ENCODE measurements around the gene MAP1LC3B.
"Not testable (repeated sequence)": the region's sequence is repeated elsewhere in the genome, so short reads cannot be mapped to it uniquely, and the experiment has no call there.

MAP1LC3B gene

GRCh38 chr16:87375426-87376135, 16.6 kb upstream of the MAP1LC3B start:
- TF ChIP-seq CTCF (conservative IDR thresholded peaks at IDR 0.05): no peak
- H3K27ac ChIP-seq: no peak overlapping the region

- TF ChIP-seq CTCF (conservative IDR thresholded peaks at IDR 0.05): no peak
- no peak overlapping the region for H3K27ac ChIP-seq
Measured at GRCh38 chr16:87376660-87377059, 15.5 kb upstream of the MAP1LC3B start.

- not testable (repeated sequence) for H3K27ac ChIP-seq
Measured at GRCh38 chr16:87379312-87379752, 12.8 kb upstream of the MAP1LC3B start.

- no peak overlapping the region; the same call in 1 of the 2 replicates for H3K27ac ChIP-seq
- TF ChIP-seq CTCF (conservative IDR thresholded peaks at IDR 0.05): no peak
Measured at GRCh38 chr16:87380403-87380802, 11.7 kb upstream of the MAP1LC3B start.

GRCh38 chr16:87380881-87381280, 11.3 kb upstream of the MAP1LC3B start:
- H3K27ac ChIP-seq: peak overlapping the region; percentile 21; the same call in 1 of the 2 replicates
- TF ChIP-seq CTCF (conservative IDR thresholded peaks at IDR 0.05): no peak

- H3K27ac ChIP-seq: peak overlapping the region; percentile 46; the same call in 1 of the 2 replicates
- TF ChIP-seq CTCF (conservative IDR thresholded peaks at IDR 0.05): no peak
Measured at GRCh38 chr16:87382023-87382785, 9.9 kb upstream of the MAP1LC3B start.

GRCh38 chr16:87383505-87384161, 8.5 kb upstream of the MAP1LC3B start, which contains the start of gene FBXO31:
TSS of gene FBXO31 (minus strand) at chr16:87383776. CDS start at chr16:87383744, 32 bp downstream.
- no peak for TF ChIP-seq CTCF (conservative IDR thresholded peaks at IDR 0.05)
- H3K27ac ChIP-seq: peak within 1 kb of the TSS; percentile 46

Data from VCaP (cell line).